Upper lobe of left lung (tissue), 6 donors: Measurements from ENCODE around the gene ANO10. TPM values are rescaled to one million over a fixed set of nuclear protein-coding genes. Genes with fewer than 3 reads are reported as not detected.
A peak's percentile ranks its signal among the peaks of the same experiment; 100 is the strongest.
"Not testable (repeated sequence)": the region's sequence is repeated elsewhere in the genome, so short reads cannot be mapped to it uniquely, and the experiment has no call there.

ENCODE experiments used
- ATAC-seq, 2 donors: fragments of 200-7000 bp; cut with Tn5 transposase; one replicate each; pipeline ENCODE4 v1.9.1; 2022; ENCODE audit warnings: mild to moderate bottlenecking in 2 of 2, moderate library complexity in 2 of 2; ENCODE audit not compliant: low FRiP score in 2 of 2
- DNase-seq, 2 donors: peaks; one replicate each; pipeline ENCODE4 v3.0.0-alpha.2; 2019 to 2020
- H3K27ac ChIP-seq, 4 donors: fragments of 200-600 bp; sonication (generic); one replicate each; pipeline ENCODE4 v1.5.1; 2016 to 2019
- H3K27me3 ChIP-seq, 4 donors: fragments of 200-600 bp; sonication (generic); one replicate each; pipeline ENCODE4 v1.5.1; 2017 to 2019
- H3K36me3 ChIP-seq, 4 donors: fragments of 200-600 bp; sonication (generic); one replicate each; pipeline ENCODE4 v1.5.1; 2016 to 2019
- H3K4me1 ChIP-seq, 4 donors: fragments of 200-600 bp; sonication (generic); one replicate each; pipeline ENCODE4 v1.5.1; 2018 to 2019
- H3K4me3 ChIP-seq, 4 donors: fragments of 200-600 bp; sonication (generic); one replicate each; pipeline ENCODE4 v1.5.1; 2017 to 2019; ENCODE audit warnings: mild to moderate bottlenecking in 2 of 4, moderate library complexity in 1 of 4
- H3K9me3 ChIP-seq, 4 donors: fragments of 200-600 bp; sonication (generic); one replicate each; pipeline ENCODE4 v1.5.1; 2018 to 2019
- CTCF ChIP-seq, 6 experiments: fragments of 450-650 bp in 4 of 6; fragments of 200-600 bp in 2 of 6; sonication (generic) in 2 of 6; IDR thresholded peaks; one replicate each; pipeline ENCODE4 v1.5.1; 2016 to 2019; ENCODE audit warnings: antibody characterized with exemption in 6 of 6
- EP300 ChIP-seq, 4 donors: sonication (generic); formaldehyde crosslinking; IDR thresholded peaks; one replicate each; pipeline ENCODE4 v1.5.1; 2017; ENCODE audit warnings: antibody characterized with exemption in 4 of 4, control low read depth in 2 of 4
- POLR2A ChIP-seq, 4 donors: fragments of 450-650 bp; IDR thresholded peaks; one replicate each; pipeline ENCODE4 v1.5.1; 2016 to 2017; ENCODE audit warnings: antibody characterized with exemption in 4 of 4, mild to moderate bottlenecking in 2 of 4
- POLR2AphosphoS5 ChIP-seq, 2 donors: sonication (generic); formaldehyde crosslinking; IDR thresholded peaks; one replicate each; pipeline ENCODE4 v1.5.1; 2017; ENCODE audit warnings: antibody characterized with exemption in 2 of 2
- WGBS, 2 donors: methylation state at CpG; one replicate each; pipeline ENCODE4 v1.1.5; 2017 to 2018; 5-methylcytosine and 5-hydroxymethylcytosine counted together
- total RNA-seq, 6 donors: library from RNA; depleted of rRNA in 4 of 6; stranded (reverse); fragments of >200 nt in 4 of 6; gene quantifications; one replicate each; pipeline versions ENCODE4 v1.1.0 to v1.2.1, GENCODE V29; 2016 to 2021
- donor health status: DM: no; HTN: no; CAD: no; lungs with moderate emphysema.
- donor health status: DM: no; HTN: yes; CAD: no; lungs with severe emphysema.

Gene ANO10
- total RNA-seq, 6 donors from 2014 or later, result 12.9 to 27.2 (median 18.3) TPM

GRCh38 chr3:43609406-43609805 lies 12.4 kb downstream of the ANO10 start:
- Histone ChIP-seq H3K9me3 (no peaks in the 10 kb centered on the region), H3K4me1 (no peaks in the 10 kb centered on the region), H3K27me3 (no peaks in the 10 kb centered on the region), H3K4me3 (no peak overlapping the region), H3K36me3 (peaks cover 0 to 13% (median 0%) of the 10 kb centered on the region in 4 donors), H3K27ac (no peak overlapping the region)
- TF ChIP-seq EP300 (IDR thresholded peaks at IDR 0.05) (no peak), CTCF (IDR thresholded peaks at IDR 0.05) (no peak), POLR2A (IDR thresholded peaks at IDR 0.05) (no peak), POLR2AphosphoS5 (IDR thresholded peaks at IDR 0.05) (no peak)
- no peak for DNase-seq
- 93 to 96% methylated on average over 1 of the region's 1 CpG for WGBS, 2 donors
- no peak for ATAC-seq

- no peak overlapping the region for H3K4me3 ChIP-seq
- TF ChIP-seq POLR2AphosphoS5 (IDR thresholded peaks at IDR 0.05), result no peak
- no peak for TF ChIP-seq POLR2A (IDR thresholded peaks at IDR 0.05)
- TF ChIP-seq CTCF (IDR thresholded peaks at IDR 0.05), result no peak
- no peak for TF ChIP-seq EP300 (IDR thresholded peaks at IDR 0.05)
- no peaks in the 10 kb centered on the region for H3K4me1 ChIP-seq
- 60 to 86% methylated on average over 1 of the region's 1 CpG for WGBS, 2 donors
- no peak overlapping the region for H3K27ac ChIP-seq
- no peak for ATAC-seq
- peaks cover 0 to 15% (median 0%) of the 10 kb centered on the region in 4 donors for H3K36me3 ChIP-seq
- H3K9me3 ChIP-seq, result no peaks in the 10 kb centered on the region
- no peaks in the 10 kb centered on the region for H3K27me3 ChIP-seq
- DNase-seq, result no peak
Observed at GRCh38 chr3:43608751-43609150, 13.1 kb downstream of the ANO10 start.

GRCh38 chr3:43606284-43606683 lies 15.5 kb downstream of the ANO10 start:
- peaks cover 0 to 27% (median 0%) of the 10 kb centered on the region in 4 donors for H3K36me3 ChIP-seq

GRCh38 chr3:43599959-43600358 lies 21.9 kb downstream of the ANO10 start:
- 82 to 88% methylated on average over 2 of the region's 2 CpGs for WGBS, 2 donors
- H3K27me3 ChIP-seq, H3K4me3 ChIP-seq, H3K9me3 ChIP-seq, DNase-seq, H3K4me1 ChIP-seq, H3K27ac ChIP-seq, ATAC-seq: not testable (repeated sequence)
- peaks cover 0 to 20% (median 0%) of the 10 kb centered on the region in 4 donors for H3K36me3 ChIP-seq

More at GRCh38 chr3:43606284-43606683, 15.5 kb downstream of the ANO10 start:
- Histone ChIP-seq H3K4me1 (no peaks in the 10 kb centered on the region), H3K9me3 (no peaks in the 10 kb centered on the region), H3K27me3 (no peaks in the 10 kb centered on the region), H3K27ac (no peak overlapping the region), H3K4me3 (no peak overlapping the region)
- ATAC-seq, result no peak
- DNase-seq, result no peak
- WGBS, 2 donors, result 69 to 82% methylated on average over 2 of the region's 2 CpGs
- TF ChIP-seq POLR2A (IDR thresholded peaks at IDR 0.05), result no peak
- TF ChIP-seq EP300 (IDR thresholded peaks at IDR 0.05), result no peak
- no peak for TF ChIP-seq POLR2AphosphoS5 (IDR thresholded peaks at IDR 0.05)
- TF ChIP-seq CTCF (IDR thresholded peaks at IDR 0.05), result no peak

- peaks cover 0 to 5% (median 0%) of the 10 kb centered on the region in 4 donors for H3K36me3 ChIP-seq
- H3K4me3 ChIP-seq, result no peak overlapping the region
- no peak for DNase-seq
- H3K27me3 ChIP-seq, result no peaks in the 10 kb centered on the region
- no peak for ATAC-seq
- H3K9me3 ChIP-seq, result no peaks in the 10 kb centered on the region
- TF ChIP-seq EP300 (IDR thresholded peaks at IDR 0.05) (no peak), POLR2AphosphoS5 (IDR thresholded peaks at IDR 0.05) (no peak), CTCF (IDR thresholded peaks at IDR 0.05) (no peak), POLR2A (IDR thresholded peaks at IDR 0.05) (no peak)
- no peak overlapping the region for H3K27ac ChIP-seq
- H3K4me1 ChIP-seq, result no peaks in the 10 kb centered on the region
Observed at GRCh38 chr3:43597961-43598360, 23.9 kb downstream of the ANO10 start.

- not testable (repeated sequence) for H3K27me3 ChIP-seq, H3K36me3 ChIP-seq, H3K4me3 ChIP-seq, DNase-seq, H3K9me3 ChIP-seq, ATAC-seq, H3K4me1 ChIP-seq, H3K27ac ChIP-seq
- 92 to 100% methylated on average over 3 of the region's 3 CpGs for WGBS, 2 donors
Observed at GRCh38 chr3:43596178-43596577, 25.6 kb downstream of the ANO10 start.

- not testable (repeated sequence) for H3K27me3 ChIP-seq, H3K4me3 ChIP-seq, DNase-seq, H3K36me3 ChIP-seq, H3K9me3 ChIP-seq, ATAC-seq, H3K27ac ChIP-seq, H3K4me1 ChIP-seq
- WGBS, 2 donors, result 97 to 98% methylated on average over 3 of the region's 3 CpGs
Observed at GRCh38 chr3:43595280-43595679, 26.5 kb downstream of the ANO10 start.

GRCh38 chr3:43593588-43593987 lies 28.2 kb downstream of the ANO10 start:
- 90 to 96% methylated on average over 4 of the region's 4 CpGs for WGBS, 2 donors
- not testable (repeated sequence) for H3K36me3 ChIP-seq, H3K27me3 ChIP-seq, ATAC-seq, H3K9me3 ChIP-seq, H3K4me3 ChIP-seq, H3K27ac ChIP-seq, H3K4me1 ChIP-seq, DNase-seq

GRCh38 chr3:43591866-43592265 lies 29.9 kb downstream of the ANO10 start:
- H3K36me3 ChIP-seq, ATAC-seq, H3K4me1 ChIP-seq, H3K27ac ChIP-seq, H3K9me3 ChIP-seq, H3K27me3 ChIP-seq, H3K4me3 ChIP-seq: not testable (repeated sequence)
- DNase-seq, result peak in 1 of 2 donors; percentile 52
- WGBS, 2 donors, result 94 to 100% methylated on average over 3 to 10 of the region's 10 CpGs
